HG03520 (cell line): Measurements from ENCODE around the gene DCC.

ENCODE experiments used
- ATAC-seq: cut with Tn5 transposase; IDR thresholded peaks from one replicate; pipeline ENCODE4 v1.9.1; 2021; ENCODE audit warnings: mild to moderate bottlenecking, moderate library complexity; ENCODE audit not compliant: unreplicated experiment

Gene DCC

GRCh38 chr18:53541924-53542323 is 1201.9 kb downstream of the DCC start:
- no peak for ATAC-seq

GRCh38 chr18:53543711-53544110 is 1203.7 kb downstream of the DCC start:
- ATAC-seq, result no peak

- no peak for ATAC-seq
Observed at GRCh38 chr18:53544917-53545316, 1204.9 kb downstream of the DCC start.

GRCh38 chr18:53551868-53552426 is 1212.0 kb downstream of the DCC start:
- no peak for ATAC-seq

- no peak for ATAC-seq
Observed at GRCh38 chr18:53553030-53553429, 1213.0 kb downstream of the DCC start.

GRCh38 chr18:53556450-53556849 is 1216.5 kb downstream of the DCC start:
- ATAC-seq, result no peak

GRCh38 chr18:53560546-53560945 is 1220.5 kb downstream of the DCC start:
- no peak for ATAC-seq

- ATAC-seq, result no peak
Observed at GRCh38 chr18:53566626-53567025, 1226.6 kb downstream of the DCC start.

- ATAC-seq, result no peak
Observed at GRCh38 chr18:53567929-53568574, 1228.1 kb downstream of the DCC start.
